ENCODE results near the gene SAMD8. TPM values are rescaled to one million over a fixed set of nuclear protein-coding genes. Genes with fewer than 3 reads are reported as not detected.

Gene SAMD8
- total RNA-seq, 1 experiment from 2014 or later = 23.6 TPM

- Histone ChIP-seq H3K79me2 (ENCODE audit: insufficient read depth, low read length) (no peaks in the 10 kb centered on the region), H3K27ac (ENCODE audit: low read depth, low read length) (no peak overlapping the region), H3K4me1 (ENCODE audit: control insufficient read depth in 1 of 2, insufficient read depth in 2 of 2, low read length in 2 of 2) (no peaks in the 10 kb centered on the region), H3K9ac (ENCODE audit: low read length) (no peak overlapping the region), H4K20me1 (ENCODE audit: insufficient read depth) (no peaks in the 10 kb centered on the region), H3K9me2 (ENCODE audit: insufficient read depth) (no peaks in the 10 kb centered on the region), H3K36me3 (ENCODE audit: control insufficient read depth in 1 of 2, insufficient read depth in 2 of 2, low read length in 2 of 2) (no peaks in the 10 kb centered on the region), H3K4me3 (replicated peaks in 1 of 2; ENCODE audit: low read depth in 1 of 2, low read length in 2 of 2) (no peak overlapping the region), H3K4me2 (ENCODE audit: low read length) (no peak overlapping the region), H3K27me3 (ENCODE audit: insufficient read depth, low read length) (no peaks in the 10 kb centered on the region), H3K9me3 (ENCODE audit: control insufficient read depth in 1 of 2, insufficient read depth in 1 of 2, low read depth in 1 of 2, low read length in 2 of 2) (no peaks in the 10 kb centered on the region), H2AFZ (ENCODE audit: low read depth, low read length, poor library complexity, severe bottlenecking) (no peak overlapping the region)
- TF ChIP-seq CBX3 (IDR thresholded peaks at IDR 0.05; ENCODE audit: low read depth) (no peak), ZFX (IDR thresholded peaks at IDR 0.05) (no peak), ATF3 (IDR thresholded peaks at IDR 0.05) (no peak), SP1 (IDR thresholded peaks at IDR 0.05; ENCODE audit: low read depth) (no peak), TCF7L2 (IDR thresholded peaks at IDR 0.05; ENCODE audit: borderline replicate concordance, extremely low read depth, insufficient read depth, insufficient read length) (no peak), EZH2 (IDR thresholded peaks at IDR 0.05) (no peak), POLR2A (IDR thresholded peaks at IDR 0.05; ENCODE audit: borderline replicate concordance, extremely low read depth, insufficient read depth, insufficient read length) (no peak), RAD21 (IDR thresholded peaks at IDR 0.05; ENCODE audit: low read depth) (no peak), JUND (IDR thresholded peaks at IDR 0.05) (no peak), ZBTB33 (IDR thresholded peaks at IDR 0.05; ENCODE audit: extremely low read depth, insufficient replicate concordance, low read length) (no peak), FOSL1 (IDR thresholded peaks at IDR 0.05; ENCODE audit: low read depth) (no peak), MAX (IDR thresholded peaks at IDR 0.05) (no peak), SIN3A (IDR thresholded peaks at IDR 0.05; ENCODE audit: low read depth) (no peak), ZNF274 (IDR thresholded peaks at IDR 0.05; ENCODE audit: low read depth, low read length) (no peak), POLR2AphosphoS5 (IDR thresholded peaks at IDR 0.05; ENCODE audit: low read depth, low read length) (no peak), EGR1 (IDR thresholded peaks at IDR 0.05; ENCODE audit: low read depth) (no peak), CEBPB (IDR thresholded peaks at IDR 0.05; ENCODE audit: low read depth) (no peak), REST (IDR thresholded peaks at IDR 0.05; ENCODE audit: low read depth) (no peak), SRF (IDR thresholded peaks at IDR 0.05; ENCODE audit: low read depth) (no peak), YY1 (IDR thresholded peaks at IDR 0.05; ENCODE audit: extremely low read depth, insufficient replicate concordance, low read depth, low read length) (no peak)
- ChIA-PET POLR2A (no interaction called here), RAD21 (ENCODE audit: low non-redundant PET in 1 of 2, low total read pairs in 2 of 2, uncharacterized antibody in 2 of 2, unreplicated experiment in 2 of 2) (interaction anchor here in 1 of 2 experiments (0.6 kb wide), 1 partner anchor 251 kb away, joined by 5 read pairs; no protein-coding TSS in a partner anchor), CTCF (no interaction called here)
- ATAC-seq = no peak
- BruUV-seq (replicated peaks) = no TSS peak
- intact Hi-C loops (cut with micrococcal nuclease) = no loop called here
- no peak for DNase-seq (ENCODE audit: low read depth, low spot score)
Observed at GRCh38 chr10:75076348-75076747, 35.1 kb upstream of the SAMD8 start.

Measured in HCT116 (cell line).